Ramos (cell line): ENCODE data around the gene EPS8.
"Not testable (repeated sequence)": the region's sequence is repeated elsewhere in the genome, so short reads cannot be mapped to it uniquely, and the experiment has no call there.

Experiments
- in situ Hi-C: fragments of 300-500 bp; cut with MboI; formaldehyde crosslinking; loops from one replicate; pipeline ENCODE4 v1.14.3; 2022; ENCODE audit warnings: low sequenced_read_pairs; ENCODE audit not compliant: unreplicated experiment

Gene EPS8

DNA sequence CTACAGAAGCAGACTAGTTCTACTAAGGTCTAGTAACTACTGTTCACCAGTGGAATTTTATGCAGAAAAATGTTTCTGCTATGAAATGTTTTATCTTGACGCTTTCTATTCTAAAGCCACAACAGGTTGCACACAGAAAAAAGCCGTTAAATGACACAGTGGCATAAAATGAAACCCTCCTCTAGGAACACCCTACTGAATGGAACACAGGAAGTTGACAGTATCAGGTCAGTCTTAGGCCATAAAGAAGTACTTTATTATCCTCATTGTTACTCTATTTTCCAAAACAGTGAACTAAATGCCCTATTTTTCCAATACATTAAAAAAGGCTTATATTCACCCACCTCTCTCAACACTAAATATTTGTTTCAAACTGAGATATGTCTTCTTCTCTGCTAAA lies 21.9 kb downstream of the EPS8 start:
- in situ Hi-C loops: no loop called here

DNA sequence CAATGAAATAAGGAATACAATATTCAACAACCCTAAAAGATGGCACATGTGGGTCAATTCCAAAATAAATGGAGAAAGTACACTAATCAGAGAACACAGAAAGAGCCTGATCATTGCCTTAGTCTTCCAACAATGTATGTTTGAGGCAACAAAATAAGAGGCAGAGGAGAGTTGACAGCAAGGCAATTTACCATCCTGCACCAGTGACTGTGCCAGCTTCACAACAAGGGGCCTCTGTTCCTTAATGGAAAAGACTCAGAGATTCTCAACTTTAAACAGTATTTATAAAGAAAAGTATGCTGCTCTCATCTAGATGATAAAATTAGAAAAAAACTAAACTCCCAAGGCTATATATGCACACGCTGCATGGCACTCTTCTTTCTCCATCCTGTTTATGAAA lies 25.9 kb downstream of the EPS8 start:
- in situ Hi-C loops: no loop called here

DNA sequence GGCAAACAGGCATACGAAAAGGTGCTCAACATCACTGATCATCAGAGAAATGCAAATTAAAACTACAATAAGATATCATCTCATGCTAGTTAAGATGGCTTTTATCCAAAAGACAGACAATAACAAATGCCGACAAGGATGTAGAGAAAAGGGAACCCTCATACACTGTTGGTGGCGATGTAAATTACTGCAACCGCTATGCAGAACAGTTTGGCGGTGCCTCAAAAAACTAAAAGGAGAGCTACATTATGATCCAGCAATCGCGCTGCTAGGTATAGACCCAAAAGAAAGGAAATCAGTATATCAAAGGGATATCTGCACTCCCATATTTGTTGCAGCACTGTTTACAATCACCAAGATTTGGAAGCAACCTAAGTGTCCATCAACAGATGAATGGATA lies 27.0 kb downstream of the EPS8 start:
- in situ Hi-C loops: not testable (repeated sequence)

DNA sequence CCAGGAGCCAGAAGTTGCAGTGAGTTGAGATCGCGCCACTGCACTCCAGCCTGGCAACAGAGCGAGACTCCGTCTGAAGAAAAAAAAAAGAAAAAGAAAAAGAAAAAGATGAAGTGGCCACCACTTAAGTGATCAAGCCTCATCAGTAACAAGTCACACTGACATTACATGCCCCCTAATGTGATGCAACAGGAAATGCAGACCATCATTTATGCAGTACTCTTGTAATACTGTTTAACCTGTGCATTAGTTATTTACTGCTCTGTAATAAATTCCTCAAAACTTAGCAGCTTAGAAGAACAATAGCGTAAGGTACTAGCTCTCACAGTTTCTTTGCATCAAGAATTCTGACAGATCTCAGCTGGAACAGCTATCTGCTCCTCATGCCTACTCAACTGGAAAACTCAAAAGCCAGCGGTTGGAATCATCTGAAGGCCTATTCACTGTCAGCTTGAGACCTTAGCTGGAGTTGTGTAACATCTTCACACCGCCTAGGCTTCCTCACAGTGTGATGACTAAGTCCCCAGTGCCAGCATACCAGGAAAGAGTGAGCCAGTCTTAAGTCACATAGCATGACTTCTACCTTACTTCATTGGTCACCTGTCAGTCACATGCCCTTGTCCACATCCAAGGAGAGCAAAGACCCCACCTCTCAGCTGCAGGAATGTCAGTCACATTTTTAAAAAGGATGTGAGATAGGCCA lies 31.5 kb downstream of the EPS8 start:
- in situ Hi-C loops: no loop called here

DNA sequence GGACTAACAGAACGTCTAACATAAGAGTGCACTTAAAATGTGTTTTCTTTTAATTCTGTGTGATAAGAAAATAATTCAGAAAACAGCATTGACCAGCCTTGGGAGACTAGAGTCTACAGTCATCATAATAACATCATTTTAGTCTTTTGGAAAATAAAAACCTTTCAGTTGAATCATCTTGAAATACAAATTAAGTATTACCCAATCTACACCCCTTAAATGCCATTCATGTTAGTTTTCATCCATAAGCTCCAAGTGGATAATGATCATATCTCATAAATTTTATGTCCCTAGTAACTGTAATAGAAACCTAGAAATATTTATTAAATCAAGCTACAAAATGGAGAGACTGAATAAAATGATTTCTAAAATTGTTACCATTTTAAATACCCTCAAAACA lies 32.4 kb downstream of the EPS8 start:
- in situ Hi-C loops: no loop called here

DNA sequence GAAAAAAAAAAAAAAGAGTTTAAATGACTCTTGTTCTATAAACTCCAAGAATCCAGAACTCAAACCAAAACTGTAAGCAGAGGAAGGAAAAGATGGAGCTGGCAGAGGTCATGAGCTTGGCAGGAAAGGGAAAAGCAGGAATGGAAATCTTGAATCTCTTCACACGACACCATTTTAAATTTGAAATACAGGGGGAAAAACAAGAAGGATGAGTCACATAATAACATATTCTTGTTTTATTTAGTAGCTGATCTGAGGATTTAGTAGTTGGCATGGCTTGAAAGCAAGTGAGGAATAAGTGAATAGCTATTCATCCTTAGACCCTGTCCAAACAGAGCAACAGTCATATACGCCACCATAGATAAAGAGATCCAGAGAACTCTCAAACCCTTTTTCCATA lies 35.0 kb downstream of the EPS8 start:
- in situ Hi-C loops: no loop called here

DNA sequence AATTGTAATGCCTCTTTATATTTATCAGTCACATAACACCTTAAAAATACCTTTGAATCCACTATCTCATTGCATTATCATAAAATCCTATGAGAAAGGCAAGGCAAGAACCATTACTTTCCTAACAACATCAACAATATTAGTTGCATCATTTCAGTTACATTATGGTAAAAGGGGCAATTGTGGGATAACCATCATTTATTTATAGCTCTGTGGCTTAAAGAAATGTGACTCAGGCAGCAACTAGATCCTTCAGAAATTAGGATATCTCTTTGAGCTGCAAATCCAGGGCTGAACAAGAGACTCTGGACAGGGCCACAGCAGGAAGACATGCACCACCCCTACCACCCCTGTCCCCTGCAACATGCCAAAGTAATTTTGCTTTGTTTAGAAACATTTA lies 36.4 kb downstream of the EPS8 start:
- in situ Hi-C loops: no loop called here

DNA sequence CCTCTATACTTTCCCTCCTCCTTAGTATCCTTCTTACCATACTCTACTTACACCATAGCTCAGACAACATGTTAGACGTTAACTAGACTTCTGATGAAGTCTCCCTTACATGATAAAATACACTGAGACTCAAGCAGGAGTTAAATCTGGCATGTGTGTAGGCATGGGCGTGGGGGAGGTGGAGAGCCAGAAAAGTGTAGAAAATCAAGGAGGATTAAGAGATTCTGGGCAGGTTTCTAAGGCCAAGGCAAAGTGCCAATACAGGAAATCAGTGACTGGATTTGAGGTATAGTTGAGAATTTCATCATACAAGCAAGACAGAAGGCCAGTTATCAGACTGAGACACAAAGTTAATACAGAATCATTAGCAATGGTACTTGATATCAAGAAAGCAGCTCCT lies 37.4 kb downstream of the EPS8 start:
- in situ Hi-C loops: no loop called here

DNA sequence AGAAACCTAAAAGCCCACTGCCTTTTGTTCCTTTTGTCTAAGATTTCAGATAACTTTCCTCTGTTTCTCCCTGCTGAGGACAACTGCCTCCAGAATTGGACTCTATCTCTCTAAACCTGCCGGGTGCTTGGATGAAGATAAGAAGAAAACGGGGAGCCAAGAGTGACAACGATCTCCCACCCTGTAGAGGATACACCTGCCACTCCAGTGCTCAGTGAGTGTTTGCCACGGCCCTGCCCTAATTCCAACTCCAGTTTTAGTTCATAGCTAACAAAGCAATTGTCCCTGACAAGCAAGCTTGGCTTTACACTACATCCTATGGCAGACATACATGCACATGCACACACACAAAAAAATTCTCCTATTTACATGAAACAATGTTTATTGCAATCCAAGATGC lies 39.3 kb downstream of the EPS8 start:
- in situ Hi-C loops: no loop called here

DNA sequence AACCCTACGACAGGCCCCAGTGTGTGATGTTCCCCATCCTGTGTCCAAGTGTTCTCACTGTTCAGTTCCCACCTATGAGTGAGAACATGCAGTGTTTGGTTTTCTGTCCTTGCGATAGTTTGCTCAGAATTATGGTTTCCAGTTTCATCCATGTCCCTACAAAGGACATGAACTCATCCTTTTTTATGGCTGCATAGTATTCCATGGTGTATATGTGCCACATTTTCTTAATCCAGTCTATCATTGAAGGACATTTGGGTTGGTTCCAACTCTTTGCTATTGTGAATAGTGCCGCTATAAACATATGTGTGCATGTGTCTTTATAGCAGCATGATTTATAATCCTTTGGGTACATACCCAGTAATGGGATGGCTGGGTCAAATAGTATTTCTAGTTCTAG lies 47.3 kb downstream of the EPS8 start:
- in situ Hi-C loops: not testable (repeated sequence)

DNA sequence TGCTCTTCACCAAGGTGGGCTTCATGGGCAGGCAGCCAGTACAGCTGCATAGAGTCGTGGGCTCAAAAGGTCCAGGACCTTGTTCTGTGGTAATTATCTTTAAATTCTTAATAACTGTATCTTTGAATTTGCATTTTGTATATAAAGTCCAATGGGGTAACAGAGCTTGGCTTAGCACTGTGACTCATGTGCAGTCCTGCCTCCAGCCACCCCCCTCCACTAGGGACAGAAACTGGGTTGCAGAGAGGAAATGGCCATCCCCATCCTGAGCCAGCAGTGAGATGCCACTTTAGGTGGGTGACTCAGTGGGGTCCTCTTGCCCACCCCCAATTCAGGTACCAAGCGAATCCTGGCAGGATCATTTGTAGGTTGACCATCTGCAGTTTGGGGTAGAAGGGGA lies 48.1 kb downstream of the EPS8 start:
- in situ Hi-C loops: no loop called here

DNA sequence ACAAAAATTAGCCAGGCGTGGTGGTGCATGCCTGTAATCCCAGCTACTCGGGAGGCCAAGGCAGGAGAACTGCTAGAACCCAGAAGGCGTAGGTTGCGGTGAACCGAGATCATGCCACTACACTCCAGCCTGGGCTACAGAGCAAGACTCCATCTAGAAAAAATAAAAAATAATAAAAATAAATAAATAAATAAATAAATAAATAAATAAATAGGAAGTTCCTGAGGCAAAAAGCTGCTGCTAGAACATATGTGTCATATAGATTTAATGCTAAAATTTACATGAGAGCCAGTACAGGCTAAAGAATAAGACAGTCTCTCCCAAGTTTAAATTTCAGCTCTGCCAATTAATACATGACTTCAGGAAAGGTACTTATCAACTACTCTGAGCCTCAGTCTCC lies 48.8 kb downstream of the EPS8 start:
- in situ Hi-C loops: not testable (repeated sequence)

DNA sequence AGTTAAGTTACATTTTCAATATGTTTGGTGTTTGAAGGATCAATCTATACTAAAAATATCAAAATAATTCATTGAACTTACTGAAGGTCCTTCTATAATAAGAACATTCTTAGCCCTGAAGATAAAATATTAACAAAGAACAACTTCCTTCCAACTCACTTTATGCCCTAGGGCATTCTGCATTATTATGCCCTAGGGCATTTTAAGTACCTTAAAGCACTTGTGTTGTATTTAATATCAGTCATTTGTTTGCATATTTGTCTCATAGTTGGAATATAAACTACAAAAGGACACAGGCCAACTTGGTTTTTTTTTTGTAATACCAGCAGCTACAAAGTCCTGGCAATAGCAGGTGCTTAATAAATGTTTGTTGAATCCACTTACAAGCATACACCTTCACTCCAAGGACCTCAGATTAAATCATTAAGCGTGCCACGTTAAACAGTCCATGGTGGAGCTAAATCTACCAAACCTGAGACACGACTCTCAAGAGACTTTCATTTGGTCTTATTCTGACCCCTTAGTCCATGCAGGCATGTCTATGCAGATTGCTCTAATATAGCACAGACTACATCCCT lies 50.7 kb downstream of the EPS8 start:
- in situ Hi-C loops: no loop called here

DNA sequence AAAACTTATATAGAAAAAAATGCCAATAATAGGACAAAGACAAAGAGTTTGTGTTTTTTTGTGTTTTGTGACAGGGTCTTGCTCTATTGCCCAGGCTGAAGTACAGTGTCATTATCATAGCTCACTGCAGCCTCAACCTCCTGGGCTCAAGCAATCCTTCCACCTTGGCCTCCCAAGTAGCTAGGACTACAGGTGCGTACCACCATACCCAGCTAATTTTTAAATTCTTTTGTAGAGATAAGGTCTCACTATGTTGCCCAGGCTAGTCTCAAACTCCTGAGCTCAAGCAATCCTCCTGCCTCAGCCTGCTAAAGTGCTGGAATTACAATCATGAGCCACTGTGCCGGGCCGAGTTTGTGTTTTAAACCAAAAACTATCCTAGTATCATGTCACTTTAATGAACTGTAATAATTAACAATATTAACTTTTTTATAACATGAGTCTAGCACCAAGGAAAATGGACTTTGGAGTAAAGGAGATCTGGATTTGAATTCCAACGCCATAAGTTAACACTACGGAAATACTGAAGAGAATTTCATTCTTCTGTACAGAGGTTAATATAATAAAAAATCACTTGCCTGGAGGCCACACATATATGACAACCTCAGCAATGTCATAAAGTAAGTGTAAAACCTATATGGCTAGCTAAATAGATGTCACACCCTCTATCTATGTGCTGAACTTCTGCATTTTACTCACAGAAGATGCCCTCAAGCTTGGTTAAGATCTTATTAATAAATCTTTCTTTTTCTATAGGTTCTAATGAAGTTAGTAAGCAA lies 53.2 kb downstream of the EPS8 start:
- in situ Hi-C loops: no loop called here

DNA sequence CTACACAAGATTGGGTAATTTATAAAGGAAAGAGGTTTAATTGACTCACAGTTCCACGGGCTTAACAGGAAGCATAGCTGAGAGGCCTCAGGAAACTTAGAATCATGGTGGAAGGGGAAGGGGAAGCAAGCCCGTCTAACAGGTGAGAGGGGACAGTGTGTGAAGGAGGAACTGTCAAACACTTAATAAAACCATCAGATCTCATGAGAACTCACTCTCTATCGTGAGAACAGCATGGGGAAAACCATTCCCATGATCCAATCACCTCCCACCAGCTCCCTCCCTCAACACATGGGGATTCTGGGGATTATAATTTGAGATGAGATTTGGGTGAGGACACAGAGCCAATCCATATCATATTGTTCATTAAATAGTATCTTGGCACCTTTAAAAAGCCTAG lies 56.1 kb downstream of the EPS8 start:
- in situ Hi-C loops: no loop called here

DNA sequence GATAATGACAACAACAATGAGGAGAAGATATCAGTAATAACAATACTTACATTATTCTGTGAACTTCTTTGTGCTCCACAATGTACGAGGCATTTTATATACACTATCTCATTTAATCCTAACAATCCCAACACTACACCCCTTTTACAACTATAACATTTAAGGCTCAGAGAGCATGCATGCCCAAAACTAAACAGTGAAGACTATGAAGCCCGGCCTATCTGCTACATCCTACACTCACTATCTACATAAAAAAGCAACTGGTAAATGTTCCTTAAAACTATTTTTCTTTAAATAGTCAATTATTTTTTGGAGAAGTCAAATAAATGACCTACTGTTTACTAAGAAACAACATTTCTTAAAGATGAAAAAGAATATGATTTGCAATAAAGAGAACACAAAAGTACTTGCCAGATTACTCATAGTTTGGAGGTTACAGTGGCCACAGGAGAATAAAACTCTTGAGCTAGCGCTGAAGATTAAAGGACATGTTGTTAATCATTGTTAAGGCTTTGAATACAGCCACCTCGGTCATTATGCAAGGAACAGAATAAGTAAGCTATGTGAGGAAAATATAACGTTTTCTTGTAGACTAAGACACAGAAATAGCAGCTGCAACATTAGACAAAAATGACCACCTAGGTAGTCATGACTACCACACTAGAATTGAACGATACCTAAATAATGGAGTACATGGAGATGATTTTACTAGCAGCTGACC lies 56.7 kb downstream of the EPS8 start:
- in situ Hi-C loops: no loop called here

DNA sequence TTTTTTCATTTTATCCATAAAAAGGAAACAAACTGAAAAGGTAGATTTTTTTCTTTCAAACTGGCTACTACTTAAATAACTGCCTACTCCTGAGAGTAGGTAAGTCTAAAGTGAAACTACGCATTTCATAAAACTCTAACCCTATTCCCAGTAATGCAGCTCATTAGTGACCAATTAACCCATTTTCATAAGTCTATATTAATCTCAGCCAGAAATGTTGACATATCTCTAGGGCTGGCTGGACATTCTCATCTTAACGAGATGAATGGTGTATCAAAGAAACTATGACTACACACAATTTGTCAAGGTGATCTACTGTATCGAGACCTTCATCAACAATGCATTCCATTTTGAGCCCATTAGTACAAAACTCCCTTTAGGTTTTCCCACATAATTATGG lies 57.2 kb downstream of the EPS8 start:
- in situ Hi-C loops: no loop called here

DNA sequence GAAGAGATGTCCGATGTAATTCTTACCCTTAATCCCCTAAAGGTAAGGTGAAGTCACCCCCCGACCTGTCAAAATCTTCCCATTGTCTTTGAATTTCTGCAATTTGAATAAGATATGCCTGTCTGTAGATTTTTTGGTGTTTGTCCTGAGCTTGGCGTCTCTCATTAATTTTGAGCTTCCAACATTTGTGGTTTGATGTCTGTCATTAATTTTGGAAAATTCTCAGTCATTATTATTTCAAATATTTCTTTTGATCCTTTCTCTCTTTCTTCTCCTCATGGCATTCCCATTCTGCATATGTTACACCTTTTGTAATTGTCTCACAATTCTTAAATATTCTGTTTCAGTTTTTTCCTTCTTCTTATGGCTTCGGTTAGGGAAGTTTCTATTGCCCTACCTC lies 60.1 kb downstream of the EPS8 start:
- in situ Hi-C loops: no loop called here

DNA sequence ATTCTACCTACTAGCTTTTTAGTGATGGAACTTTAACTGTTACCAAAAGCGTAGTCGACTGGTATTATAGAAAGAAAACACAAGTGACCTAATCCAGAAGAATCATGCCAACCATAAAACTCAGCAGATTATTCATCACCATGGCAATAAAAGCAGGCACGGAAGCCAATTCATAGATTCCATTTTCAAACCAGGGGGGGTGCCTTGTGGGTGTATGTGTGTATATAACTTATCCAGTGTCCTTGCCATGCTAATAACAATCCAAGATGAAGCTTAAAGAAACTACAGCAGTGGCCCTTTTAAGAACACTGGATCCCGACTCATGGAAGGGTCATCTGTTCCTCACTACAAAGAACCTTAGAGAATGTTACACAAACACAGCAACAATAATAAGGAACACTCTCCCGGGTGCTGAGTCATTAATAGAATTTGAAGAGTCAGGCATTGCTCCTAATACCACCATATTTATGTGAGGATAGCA lies 61.0 kb downstream of the EPS8 start:
- in situ Hi-C loops: no loop called here

DNA sequence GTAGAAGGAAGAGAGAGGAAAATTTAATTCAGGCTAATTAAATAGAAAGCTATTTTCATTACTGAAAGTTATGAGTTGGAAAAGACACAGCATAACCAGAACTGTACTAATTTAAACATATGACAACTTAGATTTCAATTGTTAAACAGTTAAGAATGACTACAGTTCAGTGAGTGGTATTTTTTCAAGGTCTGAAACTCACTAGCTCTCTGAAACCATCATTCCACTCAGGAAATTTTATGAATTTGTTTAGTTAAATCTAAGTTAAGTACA lies 62.4 kb downstream of the EPS8 start:
- in situ Hi-C loops: no loop called here
